GM21447 (cell line): ENCODE measurements around the gene LRRK2.
"Not testable (repeated sequence)": the region's sequence is repeated elsewhere in the genome, so short reads cannot be mapped to it uniquely, and the experiment has no call there.

Experiments used
- ATAC-seq: cut with Tn5 transposase; IDR thresholded peaks from one replicate; pipeline ENCODE4 v1.9.1; 2021; ENCODE audit not compliant: unreplicated experiment

LRRK2 gene

GRCh38 chr12:40244526-40245156, 19.8 kb downstream of the LRRK2 start:
- not testable (repeated sequence) for ATAC-seq

- ATAC-seq: no peak
These were observed 23.2 kb downstream of the LRRK2 start for GRCh38 chr12:40248034-40248433.

- no peak for ATAC-seq
These were observed 23.9 kb downstream of the LRRK2 start for GRCh38 chr12:40248585-40249297.

DNA sequence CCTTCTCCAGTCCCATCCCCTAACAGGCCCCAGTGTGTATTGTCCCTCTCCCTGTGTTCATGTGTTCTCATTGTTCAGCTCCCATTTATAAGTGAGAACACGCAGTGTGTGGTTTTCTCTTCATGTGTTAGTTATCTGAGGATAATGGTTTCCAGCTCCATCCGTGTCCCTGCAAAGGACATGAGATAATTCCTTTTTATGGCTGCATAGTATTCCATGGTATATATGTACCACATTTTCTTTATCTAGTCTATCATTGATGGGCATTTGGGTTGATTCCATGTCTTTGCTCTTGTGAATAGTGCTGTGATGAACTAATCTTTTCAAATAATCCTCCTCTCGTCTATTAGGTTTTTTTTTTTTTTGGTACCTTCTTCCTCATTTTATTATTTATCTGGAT, 25.9 kb downstream of the LRRK2 start:
- not testable (repeated sequence) for ATAC-seq

GRCh38 chr12:40253936-40254335, 29.1 kb downstream of the LRRK2 start:
- ATAC-seq: no peak

DNA sequence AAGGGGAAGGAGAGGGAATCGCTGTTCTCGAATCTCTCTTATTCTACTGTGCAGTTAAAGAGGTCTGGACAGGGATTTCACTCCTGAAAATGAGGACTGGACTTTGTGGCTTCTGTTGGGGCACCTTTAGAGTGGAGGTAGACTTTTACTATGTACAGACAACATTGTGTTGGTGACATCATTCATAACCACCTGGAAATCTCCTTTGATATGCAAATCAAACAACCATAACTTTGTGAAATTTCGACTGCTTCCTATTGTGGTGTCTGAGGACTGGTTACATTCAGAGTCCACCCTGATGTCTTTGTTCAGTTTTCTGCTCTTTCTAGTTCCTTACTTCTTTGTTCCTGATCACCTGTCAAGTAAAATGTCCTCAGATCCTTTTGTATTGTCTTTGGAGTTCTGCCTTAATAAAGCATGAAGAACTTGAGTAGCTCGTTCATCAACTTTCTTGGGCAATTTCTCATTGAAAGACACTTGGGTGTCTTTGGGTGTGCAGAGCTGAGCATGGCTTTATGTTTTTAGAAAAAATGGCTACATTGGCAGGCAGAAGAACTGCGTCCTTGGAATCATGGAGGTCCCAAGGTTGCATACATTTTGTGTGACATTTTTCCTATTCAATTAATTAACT, 29.8 kb downstream of the LRRK2 start:
- ATAC-seq: no peak

DNA sequence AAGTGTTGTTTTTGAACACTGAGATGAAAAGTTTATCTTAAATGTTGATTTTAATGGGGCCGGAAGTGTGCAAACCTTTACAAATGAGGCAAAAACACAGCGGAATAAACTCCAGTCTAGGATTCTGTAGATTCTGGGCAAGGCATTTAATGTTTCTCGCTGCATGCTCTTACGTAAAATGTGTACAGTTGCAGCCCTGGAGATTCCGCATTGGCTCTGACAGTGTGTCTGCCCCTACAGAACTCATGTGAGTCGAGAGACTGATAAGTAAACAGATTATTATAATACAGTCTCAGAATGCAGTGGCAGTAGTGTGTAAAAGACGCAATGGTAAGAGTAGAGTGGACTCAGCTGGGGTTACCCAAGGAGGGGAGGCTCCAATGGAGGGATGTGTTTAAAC, 33.6 kb downstream of the LRRK2 start:
- no peak for ATAC-seq

DNA sequence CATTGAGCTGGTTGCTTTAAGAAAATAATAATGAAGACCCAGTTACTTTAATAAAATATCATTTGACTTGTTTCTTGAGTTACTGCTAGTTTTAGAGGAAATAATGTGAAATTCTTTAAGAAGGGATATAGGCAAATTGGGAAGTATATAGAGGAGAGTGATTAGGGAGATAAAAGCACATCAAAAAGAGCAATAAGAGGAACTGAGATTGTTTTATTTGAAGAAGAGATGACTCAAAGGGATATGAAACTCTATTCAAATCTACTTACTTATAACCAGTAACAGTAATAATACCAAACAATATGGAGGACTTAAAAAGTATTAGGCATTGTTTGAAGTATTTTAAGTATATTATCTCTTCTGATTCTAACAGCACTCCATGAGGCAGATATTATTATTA, 37.1 kb downstream of the LRRK2 start:
- peak; percentile 72 for ATAC-seq

GRCh38 chr12:40262657-40263056, 37.9 kb downstream of the LRRK2 start:
- peak; percentile 93 for ATAC-seq

GRCh38 chr12:40263616-40264409, 39.0 kb downstream of the LRRK2 start:
- no peak for ATAC-seq

- no peak for ATAC-seq
These were observed 47.3 kb downstream of the LRRK2 start for GRCh38 chr12:40271981-40272664.

DNA sequence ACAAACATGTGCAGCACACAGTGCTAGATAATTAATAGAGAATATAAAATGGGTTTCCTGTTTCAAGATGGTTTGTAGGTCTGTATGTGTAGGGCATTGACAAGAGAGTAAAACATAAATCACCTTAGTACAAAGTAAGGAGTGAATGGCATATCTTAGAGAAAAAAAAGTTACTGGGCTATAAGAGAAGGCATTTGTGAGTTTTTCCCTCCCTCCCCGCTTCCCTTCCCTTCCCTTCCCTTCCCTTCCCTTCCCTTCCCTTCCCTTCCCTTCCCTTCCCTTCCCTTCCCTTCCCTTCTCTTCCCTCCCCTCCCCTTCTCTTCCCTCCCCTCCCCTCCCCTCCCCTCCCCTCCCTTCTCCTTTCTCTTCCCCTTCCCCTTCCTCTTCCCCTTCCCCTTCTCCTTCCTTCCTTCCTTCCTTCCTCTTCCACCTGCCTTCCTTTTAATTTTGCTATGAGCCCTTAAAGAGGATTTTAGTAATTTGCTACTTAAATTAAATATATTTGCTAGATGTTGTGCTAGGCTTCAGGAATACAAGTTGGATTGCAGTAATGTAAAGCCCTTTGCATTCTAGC, 57.1 kb downstream of the LRRK2 start:
- ATAC-seq: no peak

GRCh38 chr12:40286583-40286982, 61.8 kb downstream of the LRRK2 start:
- ATAC-seq: no peak

DNA sequence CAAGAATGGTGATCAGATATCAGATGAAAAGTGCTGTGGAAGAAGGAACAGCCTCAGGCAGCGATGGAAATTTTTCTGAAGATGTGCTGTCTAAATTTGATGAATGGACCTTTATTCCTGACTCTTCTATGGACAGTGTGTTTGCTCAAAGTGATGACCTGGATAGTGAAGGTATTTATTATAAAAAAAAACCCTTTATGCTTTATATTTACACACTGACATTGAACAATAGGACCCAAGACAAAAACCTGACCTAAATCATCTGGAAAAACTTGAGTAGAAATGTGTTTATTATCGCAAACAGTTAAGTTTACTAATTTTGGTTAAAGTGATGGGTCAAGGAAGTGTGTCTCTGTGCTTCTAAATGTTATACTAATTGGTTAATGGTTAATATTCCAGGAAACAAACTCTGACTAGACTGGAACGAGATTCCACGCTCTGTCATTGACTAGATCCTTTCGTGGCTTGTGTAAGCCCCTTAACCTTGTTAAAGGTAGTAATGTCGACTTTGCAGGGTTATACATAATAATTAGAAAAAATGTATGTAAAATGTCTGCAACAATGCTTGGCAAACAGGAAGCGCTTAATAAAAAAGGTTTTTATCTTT, 62.7 kb downstream of the LRRK2 start:
- ATAC-seq: no peak

- no peak for ATAC-seq
These were observed 68.1 kb downstream of the LRRK2 start for GRCh38 chr12:40292788-40293429.

- ATAC-seq: no peak
These were observed 73.5 kb downstream of the LRRK2 start for GRCh38 chr12:40298341-40298740.

DNA sequence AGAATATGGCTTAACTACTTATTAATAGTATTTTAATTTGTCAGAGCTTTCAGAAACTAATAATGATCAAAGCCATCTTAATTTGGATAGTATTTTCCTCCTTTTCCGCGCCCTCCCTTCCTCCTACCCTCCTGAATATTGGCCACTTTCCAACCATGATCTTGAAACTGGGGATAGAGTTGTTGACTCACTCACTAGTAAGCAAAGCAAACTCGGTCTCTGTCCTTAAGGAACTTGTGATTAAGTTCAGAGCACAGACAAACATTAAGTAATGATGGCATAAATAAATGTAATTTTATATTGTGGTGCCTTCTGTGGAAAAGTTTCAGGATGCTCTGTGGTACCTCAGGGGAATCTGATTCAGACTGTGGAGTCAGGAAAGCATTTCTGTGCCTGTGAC, 75.7 kb downstream of the LRRK2 start:
- ATAC-seq: no peak

DNA sequence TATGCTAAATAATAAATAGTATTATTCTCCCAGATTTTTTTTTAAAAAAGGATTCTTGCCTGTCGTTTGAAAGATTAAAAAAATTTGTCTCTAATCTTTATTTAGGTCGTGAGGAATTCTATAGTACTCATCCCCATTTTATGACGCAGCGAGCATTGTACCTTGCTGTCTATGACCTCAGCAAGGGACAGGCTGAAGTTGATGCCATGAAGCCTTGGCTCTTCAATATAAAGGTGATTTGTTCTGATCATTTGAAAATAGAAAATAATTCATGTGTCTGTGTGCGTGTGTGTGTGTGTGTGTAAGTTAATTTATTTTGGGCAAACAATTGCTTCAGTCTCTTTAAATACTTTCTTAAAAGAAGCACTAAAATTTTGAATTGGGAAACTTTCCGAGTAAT, 84.2 kb downstream of the LRRK2 start:
- ATAC-seq: no peak

GRCh38 chr12:40310211-40310610, 85.4 kb downstream of the LRRK2 start:
- ATAC-seq: no peak

DNA sequence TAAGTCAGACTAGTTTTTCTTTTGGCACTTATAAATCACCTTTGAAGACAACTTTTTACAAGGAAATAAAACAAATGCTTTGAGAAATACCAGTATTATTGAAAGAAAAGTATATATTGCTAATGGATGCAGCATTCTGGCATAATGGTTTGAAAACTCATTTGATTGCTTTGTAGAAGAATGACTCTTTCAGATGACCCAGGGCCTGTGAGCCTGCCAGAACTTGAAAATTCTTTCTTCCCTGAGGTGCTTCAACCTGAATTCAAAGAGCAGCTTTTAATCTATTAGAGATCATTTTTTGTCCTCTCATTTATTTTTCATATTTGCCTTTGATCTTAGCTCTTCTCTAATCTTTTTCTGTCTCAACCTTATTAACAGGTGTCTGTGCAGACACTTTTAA, 87.4 kb downstream of the LRRK2 start:
- ATAC-seq: no peak
